Measurements from ENCODE around the gene PRR12. TPM values are rescaled to one million over a fixed set of nuclear protein-coding genes. Genes with fewer than 3 reads are reported as not detected.

The PRR12 gene
- total and polyA plus RNA-seq, 4 donors = 0.86 to 3.5 (median 2.8) TPM

GRCh38 chr19:49592486-49593232 lies 1.7 kb downstream of the PRR12 start:
- Histone ChIP-seq H3K4me3 (ENCODE audit: low read depth in 1 of 3, low read length in 3 of 3) (peak overlapping the region; percentile 54 to 95 (median 87)), H3K9me3 (ENCODE audit: control insufficient read depth in 4 of 4, low read length in 3 of 4) (no peaks in the 10 kb centered on the region), H3K9ac (ENCODE audit: low read depth in 1 of 2, low read length in 2 of 2) (no peak overlapping the region), H3K36me3 (ENCODE audit: control insufficient read depth in 4 of 4, insufficient read depth in 3 of 4, low read depth in 1 of 4, low read length in 3 of 4) (peaks cover 0 to 15% (median 6%) of the 10 kb centered on the region in 4 donors), H3K27me3 (ENCODE audit: control insufficient read depth in 4 of 4, insufficient read depth in 4 of 4, low read length in 3 of 4) (no peaks in the 10 kb centered on the region), H3K27ac (ENCODE audit: low read depth in 1 of 2, low read length in 2 of 2) (peak overlapping the region; percentile 34 to 37), H3K4me1 (ENCODE audit: control insufficient read depth in 4 of 4, insufficient read depth in 4 of 4, low read length in 3 of 4) (peaks cover 0 to 21% (median 15%) of the 10 kb centered on the region in 4 donors)
- TF ChIP-seq YY1 (IDR thresholded peaks at IDR 0.05) (no peak), ATF3 (IDR thresholded peaks at IDR 0.05) (no peak), EGR1 (IDR thresholded peaks at IDR 0.05; ENCODE audit: low read depth in 2 of 2) (no peak)
- 32% methylated on average over 28 of the region's 28 CpGs for WGBS
- no peak for DNase-seq (ENCODE audit: low spot score)

GRCh38 chr19:49593233-49594113 lies 2.5 kb downstream of the PRR12 start:
- peak overlapping the region; percentile 31 to 37 for H3K27ac ChIP-seq (ENCODE audit: low read depth in 1 of 2, low read length in 2 of 2)
- peaks cover 0 to 20% (median 8%) of the 10 kb centered on the region in 4 donors for H3K36me3 ChIP-seq (ENCODE audit: control insufficient read depth in 4 of 4, insufficient read depth in 3 of 4, low read depth in 1 of 4, low read length in 3 of 4)
- H3K27me3 ChIP-seq (ENCODE audit: control insufficient read depth in 4 of 4, insufficient read depth in 4 of 4, low read length in 3 of 4) = no peaks in the 10 kb centered on the region
- TF ChIP-seq GABPA (IDR thresholded peaks at IDR 0.05 in 1 of 2, conservative IDR thresholded peaks at IDR 0.05 in 1 of 2) (no peak), SP1 (IDR thresholded peaks at IDR 0.05) (peak; percentile 70), ZBTB33 (IDR thresholded peaks at IDR 0.05) (no peak), NR2F2 (IDR thresholded peaks at IDR 0.05) (peak; percentile 15), HNF4G (IDR thresholded peaks at IDR 0.05) (no peak), HNF4A (conservative IDR thresholded peaks at IDR 0.05) (no peak), ATF3 (IDR thresholded peaks at IDR 0.05) (no peak)
- WGBS = 46% methylated on average over 27 of the region's 27 CpGs
- peak overlapping the region in 1 of 3 donors; percentile 95 for H3K4me3 ChIP-seq (ENCODE audit: low read depth in 1 of 3, low read length in 3 of 3)
- no peaks in the 10 kb centered on the region for H3K9me3 ChIP-seq (ENCODE audit: control insufficient read depth in 4 of 4, low read length in 3 of 4)
- peak; percentile 95 for DNase-seq (ENCODE audit: low spot score)
- peaks cover 0 to 21% (median 15%) of the 10 kb centered on the region in 4 donors for H3K4me1 ChIP-seq (ENCODE audit: control insufficient read depth in 4 of 4, insufficient read depth in 4 of 4, low read length in 3 of 4)
- H3K9ac ChIP-seq (ENCODE audit: low read depth in 1 of 2, low read length in 2 of 2) = no peak overlapping the region

GRCh38 chr19:49594157-49594992 lies 3.4 kb downstream of the PRR12 start:
- Histone ChIP-seq H3K4me1 (ENCODE audit: control insufficient read depth in 4 of 4, insufficient read depth in 4 of 4, low read length in 3 of 4) (peaks cover 0 to 21% (median 15%) of the 10 kb centered on the region in 4 donors), H3K4me3 (ENCODE audit: low read depth in 1 of 3, low read length in 3 of 3) (no peak overlapping the region), H3K9ac (ENCODE audit: low read depth in 1 of 2, low read length in 2 of 2) (no peak overlapping the region)

More at GRCh38 chr19:49594157-49594992, 3.4 kb downstream of the PRR12 start:
- Histone ChIP-seq H3K27ac (ENCODE audit: low read depth in 1 of 2, low read length in 2 of 2) (no peak overlapping the region), H3K9me3 (ENCODE audit: control insufficient read depth in 4 of 4, low read length in 3 of 4) (no peaks in the 10 kb centered on the region), H3K36me3 (ENCODE audit: control insufficient read depth in 4 of 4, insufficient read depth in 3 of 4, low read depth in 1 of 4, low read length in 3 of 4) (peaks cover 5 to 28% (median 12%) of the 10 kb centered on the region in 4 donors), H3K27me3 (ENCODE audit: control insufficient read depth in 4 of 4, insufficient read depth in 4 of 4, low read length in 3 of 4) (no peaks in the 10 kb centered on the region)
- DNase-seq (ENCODE audit: low spot score) = no peak
- 95% methylated on average over 35 of the region's 35 CpGs for WGBS
- no peak for TF ChIP-seq RAD21 (IDR thresholded peaks at IDR 0.05)
- no peak for TF ChIP-seq REST (IDR thresholded peaks at IDR 0.05)
- no peak for TF ChIP-seq JUND (IDR thresholded peaks at IDR 0.05)
- no peak for TF ChIP-seq HNF4A (conservative IDR thresholded peaks at IDR 0.05)
- TF ChIP-seq CTCF (IDR thresholded peaks at IDR 0.05; ENCODE audit: low read depth, low read length, missing input control) = no peak
- no peak for TF ChIP-seq TAF1 (conservative IDR thresholded peaks at IDR 0.05)
- TF ChIP-seq YY1 (IDR thresholded peaks at IDR 0.05) = no peak

Measured in liver (tissue), 9 donors.